ENCODE data around the gene STIMATE. TPM values are rescaled to one million over a fixed set of nuclear protein-coding genes. Genes with fewer than 3 reads are reported as not detected.

STIMATE gene
- polyA plus RNA-seq, 1 of the 3 experiments (the other 2 are of a cell fraction): 9.3 TPM

- ChIA-PET CTCF (interaction anchor here (0.9 to 1.9 kb wide), 3 partner anchors 11 to 218 kb away, joined by 3 to 10 read pairs (median 4); no protein-coding TSS in a partner anchor), POLR2A (no interaction called here)
- H3K79me2 ChIP-seq (ENCODE audit: insufficient read depth): peaks cover 24% of the 10 kb centered on the region; the same call in 1 of the 2 replicates
- peak overlapping the region; percentile 72 for H3K9ac ChIP-seq
- H3K4me1 ChIP-seq (ENCODE audit: control insufficient read depth in 1 of 2, insufficient read depth in 2 of 2, low read depth in 1 of 2, low read length in 1 of 2): peaks cover 0 to 30% of the 10 kb centered on the region in 2 experiments; a peak in 2 of 4 replicates
- DNase-seq: peak; percentile 32
- H4K20me1 ChIP-seq (ENCODE audit: insufficient read depth): no peaks in the 10 kb centered on the region
- H3K9me2 ChIP-seq: no peaks in the 10 kb centered on the region
- H3K27me3 ChIP-seq (ENCODE audit: insufficient read depth): no peaks in the 10 kb centered on the region
- peaks cover 0 to 3% of the 10 kb centered on the region in 2 experiments for H3K36me3 ChIP-seq (replicated peaks in 1 of 2; ENCODE audit: control insufficient read depth in 1 of 2, insufficient read depth in 2 of 2, low read length in 1 of 2)
- no peak overlapping the region for H3K27ac ChIP-seq (ENCODE audit: low read depth in 2 of 2, low read length in 1 of 2)
- no peak for TF ChIP-seq FOSL2 (IDR thresholded peaks at IDR 0.05; ENCODE audit: borderline replicate concordance, low read depth)
- 34% methylated on average over 9 of the region's 9 CpGs for WGBS (ENCODE audit: low lambda C conversion rate)
- peak overlapping the region; percentile 97 for H2AFZ ChIP-seq (ENCODE audit: low read depth)
- peak overlapping the region; percentile 83 to 95 for H3K4me3 ChIP-seq (ENCODE audit: low read depth in 2 of 2, low read length in 1 of 2)
- H3K4me2 ChIP-seq: peak overlapping the region; percentile 95
- H3K9me3 ChIP-seq: no peaks in the 10 kb centered on the region
- H3F3A ChIP-seq (replicated peaks; ENCODE audit: insufficient read depth): no peaks in the 10 kb centered on the region
Measured at GRCh38 chr3:52896613-52897012, 735 bp downstream of the STIMATE start.

GRCh38 chr3:52896151-52896550 lies 1.2 kb downstream of the STIMATE start:
- POLR2A ChIA-PET: no interaction called here

More at GRCh38 chr3:52896151-52896550, 1.2 kb downstream of the STIMATE start:
- Histone ChIP-seq H3K79me2 (ENCODE audit: insufficient read depth) (peaks cover 24% of the 10 kb centered on the region; the same call in 1 of the 2 replicates), H3K4me1 (ENCODE audit: control insufficient read depth in 1 of 2, insufficient read depth in 2 of 2, low read depth in 1 of 2, low read length in 1 of 2) (peaks cover 0 to 34% of the 10 kb centered on the region in 2 experiments; a peak in 2 of 4 replicates), H3K27ac (ENCODE audit: low read depth in 2 of 2, low read length in 1 of 2) (no peak overlapping the region), H3F3A (replicated peaks; ENCODE audit: insufficient read depth) (no peaks in the 10 kb centered on the region), H3K4me3 (ENCODE audit: low read depth in 2 of 2, low read length in 1 of 2) (peak overlapping the region; percentile 83 to 95; a peak in 3 of 4 replicates), H3K9me2 (no peaks in the 10 kb centered on the region), H3K4me2 (peak overlapping the region; percentile 95), H3K9me3 (no peaks in the 10 kb centered on the region), H3K27me3 (ENCODE audit: insufficient read depth) (no peaks in the 10 kb centered on the region), H3K9ac (no peak overlapping the region), H2AFZ (ENCODE audit: low read depth) (no peak overlapping the region; the same call in 1 of the 2 replicates), H3K36me3 (replicated peaks in 1 of 2; ENCODE audit: control insufficient read depth in 1 of 2, insufficient read depth in 2 of 2, low read length in 1 of 2) (peaks cover 0 to 3% of the 10 kb centered on the region in 2 experiments), H4K20me1 (ENCODE audit: insufficient read depth) (no peaks in the 10 kb centered on the region)
- 47% methylated on average over 3 of the region's 3 CpGs for WGBS (ENCODE audit: low lambda C conversion rate)
- DNase-seq: no peak
- no peak for TF ChIP-seq YY1 (IDR thresholded peaks at IDR 0.05; ENCODE audit: low read depth)
- no peak for TF ChIP-seq EP300 (IDR thresholded peaks at IDR 0.05; ENCODE audit: borderline replicate concordance in 1 of 2, low read depth in 1 of 2, low read length in 1 of 2)
- TF ChIP-seq RCOR1 (IDR thresholded peaks at IDR 0.05; ENCODE audit: low read length): no peak
- TF ChIP-seq PBX3 (IDR thresholded peaks at IDR 0.05): no peak
- TF ChIP-seq GATA2 (CRISPR knock-in tag; IDR thresholded peaks at IDR 0.05): no peak
- TF ChIP-seq USF2 (IDR thresholded peaks at IDR 0.05; ENCODE audit: borderline replicate concordance, low read depth, low read length): no peak
- TF ChIP-seq NFIC (IDR thresholded peaks at IDR 0.05; ENCODE audit: borderline replicate concordance): no peak
- no peak for TF ChIP-seq TAF1 (IDR thresholded peaks at IDR 0.05; ENCODE audit: borderline replicate concordance, low read depth, low read length)
- TF ChIP-seq NRF1 (IDR thresholded peaks at IDR 0.05; ENCODE audit: low read depth, low read length): no peak
- TF ChIP-seq RAD21 (IDR thresholded peaks at IDR 0.05; ENCODE audit: low read length): no peak
- TF ChIP-seq SMC3 (IDR thresholded peaks at IDR 0.05; ENCODE audit: low read depth, low read length): no peak
- CTCF ChIA-PET: interaction anchor here (0.9 to 1.9 kb wide), 3 partner anchors 11 to 218 kb away, joined by 3 to 10 read pairs (median 4); no protein-coding TSS in a partner anchor
